GM21447 (cell line): ENCODE measurements around the gene SPOCK1.
A peak's percentile ranks its signal among the peaks of the same experiment; 100 is the strongest.

Source experiments
- ATAC-seq: cut with Tn5 transposase; IDR thresholded peaks from one replicate; pipeline ENCODE4 v1.9.1; 2021; ENCODE audit not compliant: unreplicated experiment

The SPOCK1 gene

DNA sequence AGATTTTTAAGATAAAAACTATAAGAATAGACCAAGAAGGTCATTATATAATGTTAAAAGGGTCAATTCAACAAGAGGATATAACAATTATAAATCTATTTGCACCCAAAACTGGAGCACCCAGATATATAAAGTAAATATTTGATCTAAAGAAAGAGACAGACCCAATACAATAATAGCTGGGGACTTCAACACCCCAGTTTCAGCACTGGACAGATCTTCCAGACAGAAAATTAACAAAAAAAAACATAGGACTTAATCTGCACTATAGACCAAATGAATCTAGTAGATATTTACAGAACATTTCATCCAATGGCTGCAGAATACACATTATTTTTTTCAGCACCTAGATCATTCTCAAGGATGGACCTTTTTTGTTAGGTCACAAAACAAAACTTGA lies 331.9 kb downstream of the SPOCK1 start:
- no peak for ATAC-seq

DNA sequence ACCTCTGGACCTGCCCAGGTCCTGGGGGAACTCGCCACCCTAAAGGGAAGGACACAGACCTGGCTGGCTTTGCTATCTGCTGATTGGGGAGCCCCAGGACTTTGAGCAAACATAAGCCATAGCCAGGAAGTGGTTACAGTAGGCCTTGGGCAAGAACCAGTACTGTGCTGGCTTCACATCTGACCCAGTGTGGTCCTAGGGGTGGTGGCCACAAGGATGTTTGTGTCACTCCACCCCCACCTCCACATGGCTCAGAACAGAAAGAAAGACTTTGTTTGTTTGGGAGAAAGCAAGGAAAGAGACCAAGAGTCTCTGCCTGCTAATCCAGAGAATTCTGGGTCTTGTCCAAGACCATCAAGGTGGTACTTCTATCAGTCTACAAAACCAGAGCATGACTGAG lies 334.2 kb downstream of the SPOCK1 start:
- ATAC-seq = no peak

DNA sequence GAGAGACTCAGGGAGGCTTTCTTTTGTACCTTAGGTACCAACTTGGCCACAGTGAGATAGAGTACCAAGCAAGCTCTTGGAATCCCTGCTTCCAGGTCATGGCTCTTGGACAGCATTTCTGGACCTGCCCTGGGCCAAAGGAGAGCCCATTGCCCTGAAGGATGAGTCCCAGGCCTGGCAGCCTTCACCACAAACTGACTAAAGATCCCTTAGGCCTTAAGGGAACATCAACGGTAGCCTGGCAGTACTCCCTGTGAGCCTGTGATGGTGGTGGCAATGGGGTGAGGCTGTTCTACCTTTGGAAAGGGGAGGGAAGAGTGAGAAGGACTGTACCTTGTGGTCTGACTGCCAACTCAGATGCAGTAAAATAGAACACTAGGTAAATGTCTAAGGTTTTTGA lies 334.6 kb downstream of the SPOCK1 start:
- ATAC-seq = no peak

DNA sequence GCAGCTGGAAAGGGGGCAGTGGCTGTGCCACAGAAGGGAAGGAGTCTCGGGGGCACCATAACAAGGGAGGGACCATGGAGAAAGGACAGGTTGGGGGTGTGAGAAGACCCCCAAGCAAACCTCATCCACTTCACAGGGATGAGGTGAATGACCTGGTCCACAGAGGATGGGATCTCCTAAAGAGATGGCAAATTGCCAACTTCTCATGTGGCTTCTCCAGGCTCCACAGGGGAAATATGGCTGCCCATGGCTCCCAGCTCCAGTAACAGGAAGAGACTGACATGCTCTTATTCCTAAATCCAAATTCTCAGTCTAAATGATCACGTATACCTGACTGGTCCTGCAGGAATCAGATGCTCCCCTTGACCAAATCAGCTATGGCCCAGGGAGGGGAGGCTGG lies 340.4 kb downstream of the SPOCK1 start:
- no peak for ATAC-seq

DNA sequence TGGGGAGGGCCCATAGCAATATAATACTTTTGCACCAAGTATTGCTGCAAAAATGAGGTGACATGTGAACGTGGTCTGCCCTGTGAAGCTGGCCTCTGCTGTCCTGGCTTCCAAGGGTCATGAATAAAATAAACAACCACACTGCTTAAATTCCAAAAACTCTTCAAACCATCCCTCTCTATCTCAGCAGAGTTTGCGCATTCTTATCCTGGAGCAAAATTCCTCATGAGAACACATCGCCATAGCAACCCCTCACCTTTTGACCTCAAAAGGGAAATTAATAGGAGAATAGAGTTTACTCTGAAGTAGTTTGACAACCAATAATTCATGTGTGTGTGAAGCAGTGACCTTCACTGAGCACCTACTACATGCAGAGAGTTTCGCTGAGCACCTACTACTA lies 342.9 kb downstream of the SPOCK1 start:
- ATAC-seq = no peak

DNA sequence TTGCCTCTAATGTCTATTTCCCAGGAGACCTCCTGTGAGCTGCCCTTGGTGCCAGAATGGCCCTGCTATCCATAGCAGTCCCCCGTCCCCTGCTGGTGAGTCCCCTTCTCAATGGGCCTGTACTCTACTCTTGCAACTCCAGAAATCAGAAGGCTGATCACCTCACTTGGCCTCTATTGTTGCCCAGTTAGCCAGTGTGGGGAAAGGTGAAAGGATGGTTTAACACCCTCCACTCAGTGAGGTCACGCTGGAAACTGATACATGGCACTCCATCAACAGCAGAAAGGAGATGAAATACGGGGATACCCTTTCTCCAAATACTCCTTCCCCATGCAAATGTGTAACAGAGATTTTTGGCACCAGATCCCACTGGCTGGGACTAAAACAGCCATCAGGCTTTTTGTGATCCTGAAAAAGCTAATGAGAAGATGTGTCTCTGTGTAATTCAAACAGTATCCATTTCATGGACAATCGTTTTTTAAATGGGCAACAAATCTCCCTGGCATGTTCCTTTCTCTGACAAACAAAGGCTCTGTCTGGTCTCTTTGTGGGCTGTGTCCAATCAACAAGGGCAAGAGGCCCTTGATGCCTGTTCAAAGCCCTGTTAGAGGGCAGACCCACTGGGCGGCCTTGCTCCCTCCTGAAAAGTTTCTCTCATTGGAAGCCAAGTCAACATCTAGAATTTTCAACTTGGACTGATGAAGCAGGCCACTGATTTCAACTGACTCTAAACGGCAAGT lies 343.7 kb downstream of the SPOCK1 start:
- ATAC-seq = no peak

DNA sequence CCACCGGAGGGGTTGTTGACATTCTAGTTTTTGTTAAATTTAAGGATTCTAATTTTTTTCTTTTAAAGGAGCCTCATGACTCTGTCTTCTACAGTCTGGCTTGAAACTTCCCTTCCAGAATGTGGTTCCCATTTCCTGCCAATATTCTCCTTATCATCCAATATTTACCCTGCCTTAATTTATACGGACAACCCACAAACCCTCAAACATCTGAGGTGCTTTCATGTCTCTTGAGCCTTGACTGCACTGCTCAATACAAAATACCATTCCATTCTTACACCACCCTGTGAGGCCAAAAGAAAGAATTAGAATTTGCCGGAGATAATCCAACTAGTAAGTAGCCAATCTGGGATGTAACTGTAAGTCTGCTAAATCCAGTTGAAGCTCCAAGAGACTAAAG lies 346.5 kb downstream of the SPOCK1 start:
- ATAC-seq = no peak

DNA sequence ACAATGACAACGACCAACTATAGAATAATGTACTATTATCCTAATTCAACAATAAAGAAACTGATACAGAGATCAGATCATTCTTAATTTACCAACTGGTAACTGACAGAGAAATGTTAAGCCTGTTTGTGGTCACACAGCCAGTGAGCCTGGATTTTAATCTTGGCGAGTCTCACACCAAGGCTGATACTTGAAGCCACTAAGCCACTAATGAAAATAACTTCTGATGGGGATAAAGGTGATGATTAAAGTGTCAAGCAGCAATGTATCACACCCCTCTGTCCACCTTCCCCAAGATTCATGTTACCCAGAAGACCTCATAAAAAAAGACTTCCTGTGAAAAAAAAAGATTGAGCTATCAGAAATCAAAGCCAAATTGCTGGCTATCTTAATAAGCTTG lies 350.5 kb downstream of the SPOCK1 start:
- no peak for ATAC-seq

DNA sequence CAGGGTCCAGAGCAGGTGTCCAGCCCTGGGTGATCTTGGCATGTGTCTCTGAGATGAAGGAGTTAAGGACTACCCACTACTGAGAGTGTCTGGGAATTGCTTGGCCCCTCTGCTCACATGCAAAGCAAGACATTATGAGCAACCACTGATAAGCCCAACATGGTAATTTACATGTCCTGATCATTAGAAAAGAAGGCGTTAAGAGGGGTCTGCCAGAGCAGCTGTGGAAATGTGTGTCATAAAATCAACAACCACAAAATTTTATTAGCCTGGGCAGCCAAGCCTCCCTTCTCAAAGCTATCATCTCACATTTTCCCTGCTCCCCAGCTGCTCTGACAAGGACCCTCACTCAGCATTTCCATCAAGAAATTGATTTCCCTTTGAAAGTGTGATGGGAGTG lies 351.0 kb downstream of the SPOCK1 start:
- ATAC-seq = no peak

DNA sequence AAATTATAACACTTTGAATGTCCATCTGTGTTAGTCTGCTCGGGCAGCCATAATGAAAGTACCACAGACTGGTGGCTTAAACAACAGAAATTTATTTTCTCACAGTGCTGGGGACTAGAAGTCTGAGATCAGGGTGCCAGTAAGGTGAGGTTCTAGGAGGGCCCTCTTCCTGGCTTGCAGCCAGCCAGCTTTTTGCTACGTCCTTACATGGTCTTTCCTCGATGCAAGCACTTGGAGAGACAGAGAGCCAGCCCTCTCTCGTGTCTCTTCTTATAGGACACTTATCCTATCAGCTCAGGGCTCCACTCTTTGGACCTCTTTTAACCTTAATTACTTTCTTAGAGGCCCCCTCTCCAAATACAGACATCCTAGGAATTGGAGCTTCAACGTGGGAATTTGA lies 351.8 kb downstream of the SPOCK1 start:
- ATAC-seq = no peak

DNA sequence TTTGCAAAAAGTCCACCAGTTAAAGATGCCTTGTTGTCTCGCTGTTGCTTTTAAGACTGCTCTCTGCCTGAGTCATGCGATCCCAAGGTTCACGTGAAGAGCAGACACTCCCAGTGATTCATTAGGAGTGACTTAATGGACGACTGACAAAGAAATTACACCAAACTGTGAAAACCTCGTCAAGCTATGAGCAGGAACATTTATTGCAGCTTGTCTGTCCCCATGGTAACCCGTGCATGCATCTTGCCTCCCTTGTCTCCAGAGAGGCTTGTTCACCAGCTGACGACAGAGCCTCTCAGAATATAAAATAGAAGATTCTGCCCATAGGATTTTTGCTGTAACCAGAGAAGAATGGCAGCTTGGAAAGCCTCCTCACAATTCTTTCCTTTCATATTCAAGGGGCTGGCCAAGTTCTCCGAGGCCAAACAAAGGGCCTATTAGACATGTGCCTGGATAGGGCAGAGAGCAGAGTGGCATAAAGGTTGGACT lies 352.7 kb downstream of the SPOCK1 start:
- ATAC-seq = no peak

DNA sequence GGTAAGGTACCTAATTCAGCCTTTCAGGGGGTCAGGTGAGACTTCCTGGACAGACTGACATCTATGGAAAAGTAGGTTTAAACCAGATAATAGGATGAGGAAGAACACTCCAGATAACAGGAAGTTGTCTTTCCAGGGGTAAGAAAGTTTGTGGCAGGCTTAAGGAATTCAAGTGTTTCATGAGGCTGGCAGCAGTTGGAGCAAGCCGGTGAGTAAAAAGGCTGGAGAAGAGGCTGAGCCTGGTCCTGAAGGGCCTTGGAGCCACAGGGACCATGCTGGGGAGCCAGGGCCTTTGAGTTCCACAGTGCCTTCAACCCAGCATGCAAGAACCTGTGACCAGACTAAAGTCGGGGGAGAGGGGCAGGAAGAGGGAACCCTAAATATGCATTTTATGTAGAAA lies 353.4 kb downstream of the SPOCK1 start:
- no peak for ATAC-seq

DNA sequence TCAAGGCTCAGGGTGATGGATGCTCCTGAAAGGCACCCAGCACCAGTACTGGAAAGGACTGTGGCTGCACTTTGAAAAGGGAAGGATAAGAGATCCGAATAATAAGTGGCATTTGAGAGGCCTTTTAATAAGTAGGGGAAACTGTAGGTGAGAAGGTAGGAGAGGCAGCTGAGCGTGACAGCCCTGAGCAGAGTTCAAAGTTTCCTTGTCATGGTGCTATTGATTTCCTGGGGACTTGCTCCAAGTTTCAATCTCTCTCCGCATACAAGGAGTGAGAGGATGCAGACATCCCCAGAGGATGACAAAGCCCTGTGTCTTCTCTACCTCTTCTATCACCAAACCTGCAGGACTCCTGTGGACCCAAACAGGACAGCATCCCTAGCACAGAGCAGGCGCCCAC lies 354.5 kb downstream of the SPOCK1 start:
- ATAC-seq = no peak

DNA sequence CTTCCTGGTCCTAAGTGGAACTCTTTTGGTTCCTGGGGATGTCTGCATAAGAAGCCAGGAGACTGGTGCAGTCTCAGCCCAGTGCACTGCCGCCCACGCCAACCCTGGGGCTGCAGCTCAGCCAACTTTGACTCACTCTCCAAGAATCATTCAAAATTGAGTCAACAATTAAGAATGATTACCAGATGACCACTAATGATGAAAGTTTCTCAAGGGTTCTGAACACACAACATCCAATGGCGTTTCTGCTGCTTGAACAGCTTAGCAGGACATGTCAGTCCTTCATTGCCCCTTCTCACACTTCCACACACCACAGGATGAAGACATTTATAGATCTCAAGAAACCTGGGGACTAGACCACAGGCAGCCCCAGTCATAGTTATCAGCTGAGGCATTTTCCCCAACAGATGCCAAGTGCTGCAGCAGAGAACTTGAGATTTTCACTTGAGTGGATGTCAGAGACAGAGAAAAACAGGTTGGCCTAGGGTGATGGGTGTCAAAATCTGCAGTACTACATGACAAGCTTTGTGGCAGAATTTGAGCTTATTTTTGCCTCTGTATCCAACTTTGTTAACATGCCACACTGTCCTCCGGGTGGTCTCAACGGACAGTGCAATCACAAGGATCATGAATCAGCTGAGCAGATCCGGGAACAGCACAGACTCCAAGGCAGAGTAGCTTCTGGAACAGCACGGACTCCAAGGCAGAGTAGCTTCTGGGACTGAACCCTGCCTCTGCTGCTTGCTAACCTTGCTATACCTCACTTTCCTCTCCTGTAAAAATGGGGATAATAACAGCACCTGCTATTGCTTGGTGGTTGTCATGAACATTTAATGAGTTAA lies 356.1 kb downstream of the SPOCK1 start:
- peak; percentile 71 for ATAC-seq

DNA sequence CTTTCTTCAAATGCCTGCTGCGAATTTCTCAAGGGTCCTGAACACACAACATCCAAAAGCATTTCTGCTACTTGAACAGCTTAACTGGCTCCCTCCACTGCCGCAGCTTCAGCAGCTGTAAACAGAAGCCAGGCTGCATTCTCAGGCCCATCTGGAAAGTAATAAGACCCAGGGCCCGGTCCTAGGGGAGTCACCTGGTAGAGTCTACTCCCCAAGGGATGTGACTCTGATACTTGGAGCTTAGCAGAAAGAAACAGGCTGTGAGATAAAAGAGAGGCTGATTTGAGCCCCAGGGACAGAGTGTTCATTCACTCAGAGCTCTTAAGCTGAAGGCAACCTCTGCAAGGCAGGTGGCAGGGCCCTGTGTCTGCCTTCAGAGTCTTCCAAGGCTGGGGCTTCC lies 356.8 kb downstream of the SPOCK1 start:
- ATAC-seq = peak; percentile 46

DNA sequence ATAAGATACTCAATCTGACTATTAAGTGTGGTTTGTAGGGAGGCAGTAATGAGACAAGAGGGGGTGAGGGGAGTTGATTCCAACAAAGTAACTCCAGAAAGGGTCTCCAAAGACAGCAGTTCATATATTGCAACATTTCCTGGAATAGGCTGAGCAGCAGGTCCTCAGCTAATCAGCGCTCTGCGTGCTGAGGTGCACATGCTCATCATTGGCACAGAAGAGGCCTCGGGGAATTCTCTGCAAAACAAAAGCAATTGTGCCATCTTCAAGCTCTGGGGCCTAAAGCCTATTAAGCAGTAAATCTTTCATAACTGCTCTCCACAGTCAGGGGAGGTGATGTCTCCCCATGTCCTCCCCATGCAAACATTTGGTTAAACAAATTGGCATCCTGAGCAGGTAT lies 357.3 kb downstream of the SPOCK1 start:
- ATAC-seq = no peak

DNA sequence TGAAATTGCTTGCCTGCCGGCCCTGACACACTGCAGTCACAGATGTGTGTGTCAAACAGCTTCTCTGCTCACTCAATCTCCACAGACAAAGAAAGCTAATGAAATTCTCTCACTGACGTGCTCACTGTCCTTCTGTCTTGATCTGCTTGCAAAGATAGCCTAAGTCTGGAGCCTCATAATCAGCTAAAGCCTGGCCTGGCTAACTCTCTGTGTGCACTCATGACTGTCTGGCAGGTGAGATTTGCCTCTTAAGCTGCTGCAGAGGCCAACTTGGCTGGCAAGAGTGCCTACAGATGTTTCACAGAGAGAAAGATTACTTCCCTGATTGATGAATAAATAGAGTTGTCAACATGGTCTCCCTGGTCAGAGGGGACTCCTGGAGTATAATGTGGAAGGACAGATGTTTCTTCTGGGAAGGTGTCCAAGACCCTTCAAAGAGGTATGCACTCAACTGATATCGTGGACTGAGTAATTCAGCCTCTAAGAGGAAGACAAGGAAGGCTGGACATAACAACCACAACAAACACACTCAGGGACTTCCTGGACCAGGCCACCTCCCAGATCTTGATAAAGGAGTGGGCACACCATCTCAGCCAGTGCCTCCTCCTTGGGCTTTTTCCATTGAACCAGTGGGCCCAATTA lies 362.0 kb downstream of the SPOCK1 start:
- ATAC-seq = no peak

DNA sequence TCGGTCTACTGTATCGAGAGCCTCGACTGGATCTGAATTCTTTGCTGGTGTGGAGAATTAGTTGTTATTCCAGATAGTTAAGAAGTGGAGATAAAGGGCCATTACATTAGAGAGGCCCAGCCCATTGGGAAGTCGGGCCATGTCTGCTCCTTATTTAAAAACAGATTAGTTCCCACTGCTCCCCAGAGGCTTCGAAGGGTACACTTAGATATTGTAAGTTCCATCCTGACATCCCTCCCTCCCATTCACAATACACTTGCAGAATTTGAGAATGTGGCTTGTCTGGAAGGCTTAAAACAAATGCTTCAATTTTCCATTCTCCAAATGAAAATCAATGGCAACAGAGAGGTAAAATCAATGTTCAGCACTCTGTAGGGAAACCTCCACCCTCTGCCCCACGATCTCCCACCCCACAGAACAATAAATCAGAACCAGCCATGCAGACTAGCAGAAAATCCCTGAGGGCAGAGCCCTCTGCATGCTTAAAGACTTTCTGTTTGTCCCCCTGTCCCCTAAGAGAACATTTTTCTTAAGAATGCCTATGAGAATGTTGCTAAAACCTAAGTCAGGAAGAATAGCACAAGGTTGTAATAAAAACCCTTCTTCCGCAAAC lies 364.1 kb downstream of the SPOCK1 start:
- ATAC-seq = no peak

DNA sequence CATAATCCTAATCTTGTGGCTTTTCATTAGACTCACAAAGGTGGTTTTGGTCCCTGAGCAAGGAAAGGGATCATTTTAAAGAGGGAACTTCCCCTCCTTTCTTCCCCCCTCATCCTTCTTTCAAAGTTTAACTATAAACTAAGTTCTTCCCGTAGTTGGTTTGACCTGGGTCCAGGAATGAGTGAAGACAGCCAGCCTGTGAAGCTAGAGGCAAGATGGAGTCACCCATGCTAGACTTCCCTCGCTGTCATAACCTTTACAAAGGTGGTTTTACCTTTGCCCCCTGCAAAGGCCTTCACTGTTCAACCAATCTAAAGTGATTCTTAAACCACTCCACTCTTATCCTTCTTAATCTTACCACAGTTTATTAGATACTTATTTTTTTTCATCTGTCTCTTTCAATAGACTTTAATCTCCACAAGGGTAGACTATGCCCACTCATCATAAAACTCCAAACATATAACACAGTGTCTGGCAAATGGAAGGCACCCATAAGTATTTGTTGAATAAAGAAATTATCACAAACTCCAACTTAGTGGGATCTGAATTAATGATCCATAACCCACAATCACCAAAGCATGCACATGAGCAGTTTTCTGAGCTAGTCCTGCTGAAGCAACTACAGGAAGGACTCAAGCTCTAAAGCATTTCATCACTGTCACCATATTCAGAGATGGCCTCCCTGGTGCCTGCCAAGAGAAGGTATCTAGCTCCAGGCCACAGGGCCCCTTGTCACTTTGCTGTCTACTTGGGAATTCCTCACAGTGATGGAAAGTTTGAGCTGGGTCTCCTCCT lies 369.0 kb downstream of the SPOCK1 start:
- no peak for ATAC-seq

DNA sequence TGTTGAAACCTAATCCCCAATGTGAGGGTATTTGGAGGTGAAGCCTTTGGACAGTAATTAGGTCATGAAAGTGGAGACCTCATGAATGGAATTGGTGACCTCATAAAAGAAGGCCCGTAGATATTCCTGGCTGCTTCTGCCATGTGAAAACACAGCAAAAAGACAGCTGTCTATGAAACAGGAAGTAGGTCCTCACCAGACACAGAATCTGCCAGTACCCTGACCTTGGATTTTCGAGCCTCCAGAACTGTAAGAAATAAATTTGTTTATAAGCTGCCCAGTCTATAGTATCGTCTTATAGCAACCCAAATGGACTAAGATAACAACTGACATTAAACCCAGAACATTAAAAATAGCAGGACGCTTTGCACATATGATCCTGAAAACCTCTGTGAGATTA lies 371.1 kb downstream of the SPOCK1 start:
- no peak for ATAC-seq

DNA sequence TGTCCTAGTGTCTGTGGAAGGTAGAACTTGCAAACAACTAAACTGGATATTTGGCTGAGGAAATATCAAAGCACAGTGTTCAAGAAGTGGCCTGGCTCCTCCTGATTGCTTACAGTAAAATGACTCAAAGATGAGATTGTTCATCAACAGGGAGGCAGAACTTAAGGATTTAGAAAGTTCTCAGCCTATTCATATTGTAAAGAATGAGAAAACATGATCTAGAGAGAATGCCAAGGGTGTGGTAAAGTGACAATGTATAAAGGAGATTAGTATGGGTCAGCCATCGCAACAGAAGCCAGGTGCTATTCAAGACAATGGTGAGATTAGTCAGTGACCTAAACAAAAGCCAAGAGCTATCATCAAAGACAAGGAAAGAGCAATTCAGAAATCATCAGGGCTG lies 372.3 kb downstream of the SPOCK1 start:
- no peak for ATAC-seq
